ENCODE measurements around the gene CPNE5.

- TF ChIP-seq CTCF (IDR thresholded peaks at IDR 0.05) (no peak), POLR2A (IDR thresholded peaks at IDR 0.05) (no peak)
These were observed 70.0 kb downstream of the CPNE5 start for GRCh38 chr6:36769183-36769675.

Data from uterus (tissue), 2 donors.